Posterior vena cava (tissue), 2 donors: Measurements from ENCODE around the gene CHST12. TPM values are rescaled to one million over a fixed set of nuclear protein-coding genes. Genes with fewer than 3 reads are reported as not detected.
A peak's percentile ranks its signal among the peaks of the same experiment; 100 is the strongest.
"Not testable (repeated sequence)": the region's sequence is repeated elsewhere in the genome, so short reads cannot be mapped to it uniquely, and the experiment has no call there.

Experiments used
- DNase-seq: peaks from one replicate; pipeline ENCODE4 v3.0.0-alpha.2; 2020; ENCODE audit warnings: low spot score
- intact Hi-C, 2 donors: fragments of 100-400 bp; cut with DNase I; formaldehyde crosslinking; loops; one replicate each; pipeline versions ENCODE4 v1.14.1 to v1.14.2; 2022 to 2023
- total RNA-seq, 2 donors: library from RNA; stranded (reverse); fragmentation: NEBNext Ultra II Directional; extraction: Animal tissue kit (Norgen Biotek cat#: 25700); gene quantifications; one replicate each; pipeline ENCODE4 v1.2.1, GENCODE V29; 2021
- donor health status: DM: yes; HTN: yes; CAD: no.
- donor health status: DM: yes; HTN: yes; CAD: no.

CHST12 gene
- total RNA-seq, 2 donors from 2014 or later = 21.4 to 28.3 TPM

DNA sequence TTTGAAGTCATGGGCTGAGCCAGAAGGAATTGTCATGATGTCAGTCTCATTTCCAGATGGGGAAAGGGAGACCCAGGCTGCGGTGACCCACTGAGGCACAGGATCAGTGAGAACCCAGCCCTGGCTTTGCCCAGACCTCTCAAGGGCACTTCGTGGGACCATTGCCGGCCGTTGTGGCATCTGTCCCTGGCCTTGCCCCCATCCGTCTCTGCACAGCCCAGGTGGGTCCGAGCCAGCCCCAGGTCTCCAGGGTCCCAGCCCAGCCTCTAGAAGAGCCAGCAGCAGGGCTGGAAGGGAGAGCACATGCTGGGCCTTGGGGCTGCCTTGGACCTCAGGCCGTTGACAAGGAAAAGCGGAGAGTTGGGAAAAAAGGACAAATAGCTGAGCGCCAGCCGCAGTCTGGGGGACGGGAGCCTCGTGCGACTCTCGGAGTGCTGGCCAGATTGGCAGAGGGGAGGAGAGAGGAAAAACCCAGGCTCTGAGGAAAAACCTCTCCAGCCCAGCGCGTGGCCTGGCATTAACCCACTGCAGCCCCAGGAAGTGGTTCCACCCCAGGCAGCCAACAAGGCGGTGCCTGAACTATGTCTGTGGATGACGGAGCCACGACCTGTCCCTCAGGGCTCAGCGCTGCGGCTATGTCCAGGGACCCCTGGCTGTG is 42.6 kb downstream of the CHST12 start:
- DNase-seq = no peak
- intact Hi-C loops = no loop called here

GRCh38 chr7:2446676-2447075 is 43.3 kb downstream of the CHST12 start:
- intact Hi-C loops = no loop called here
- DNase-seq = no peak

DNA sequence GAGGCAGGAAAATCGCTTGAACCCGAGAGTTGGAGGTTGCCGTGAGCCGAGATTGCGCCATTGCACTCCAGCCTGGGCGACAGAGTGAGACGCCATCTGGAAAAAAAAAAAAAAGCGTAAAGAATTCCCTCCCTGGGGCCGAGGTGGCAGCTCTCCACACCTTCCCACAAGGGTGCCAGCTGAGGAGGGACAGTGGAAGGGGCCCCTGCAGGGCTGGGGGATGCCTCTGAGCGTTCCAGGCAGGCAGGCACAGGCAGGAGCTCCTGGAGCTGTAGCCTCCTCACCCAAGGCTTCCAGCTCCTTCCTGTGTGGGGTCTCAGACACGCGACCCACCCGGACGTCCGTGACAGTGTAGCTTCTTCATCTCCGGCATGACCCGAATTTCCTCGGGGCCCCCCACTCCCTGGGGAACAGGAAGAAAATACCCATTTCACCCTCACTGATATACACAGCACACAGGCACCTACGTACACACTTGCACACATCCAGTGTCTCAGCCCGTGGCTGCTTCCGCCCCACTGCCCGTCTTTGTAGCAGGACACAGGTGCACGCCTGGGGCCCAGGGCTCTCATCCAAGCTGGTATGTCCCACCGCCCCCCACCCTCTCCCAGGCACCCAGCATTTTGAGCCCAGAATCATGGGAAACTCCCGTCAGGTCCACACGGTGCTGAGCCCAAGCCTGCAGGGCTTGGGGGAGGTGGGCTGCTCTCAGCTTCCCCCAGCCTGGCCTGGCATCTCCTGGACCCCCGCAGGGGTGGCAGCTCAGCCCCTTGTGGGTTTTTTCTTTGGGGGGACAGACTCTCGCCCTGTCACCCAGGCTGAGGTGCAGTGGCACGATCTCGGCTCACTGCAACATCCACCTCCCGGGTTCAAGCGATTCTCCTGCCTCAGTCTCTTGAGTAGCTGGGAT is 47.0 kb downstream of the CHST12 start:
- intact Hi-C loops = loop anchor here in 1 of 2 donors (10.0 kb wide), 1 partner anchor 234 kb away; the partner anchor contains the start of gene AMZ1
- no peak for DNase-seq

DNA sequence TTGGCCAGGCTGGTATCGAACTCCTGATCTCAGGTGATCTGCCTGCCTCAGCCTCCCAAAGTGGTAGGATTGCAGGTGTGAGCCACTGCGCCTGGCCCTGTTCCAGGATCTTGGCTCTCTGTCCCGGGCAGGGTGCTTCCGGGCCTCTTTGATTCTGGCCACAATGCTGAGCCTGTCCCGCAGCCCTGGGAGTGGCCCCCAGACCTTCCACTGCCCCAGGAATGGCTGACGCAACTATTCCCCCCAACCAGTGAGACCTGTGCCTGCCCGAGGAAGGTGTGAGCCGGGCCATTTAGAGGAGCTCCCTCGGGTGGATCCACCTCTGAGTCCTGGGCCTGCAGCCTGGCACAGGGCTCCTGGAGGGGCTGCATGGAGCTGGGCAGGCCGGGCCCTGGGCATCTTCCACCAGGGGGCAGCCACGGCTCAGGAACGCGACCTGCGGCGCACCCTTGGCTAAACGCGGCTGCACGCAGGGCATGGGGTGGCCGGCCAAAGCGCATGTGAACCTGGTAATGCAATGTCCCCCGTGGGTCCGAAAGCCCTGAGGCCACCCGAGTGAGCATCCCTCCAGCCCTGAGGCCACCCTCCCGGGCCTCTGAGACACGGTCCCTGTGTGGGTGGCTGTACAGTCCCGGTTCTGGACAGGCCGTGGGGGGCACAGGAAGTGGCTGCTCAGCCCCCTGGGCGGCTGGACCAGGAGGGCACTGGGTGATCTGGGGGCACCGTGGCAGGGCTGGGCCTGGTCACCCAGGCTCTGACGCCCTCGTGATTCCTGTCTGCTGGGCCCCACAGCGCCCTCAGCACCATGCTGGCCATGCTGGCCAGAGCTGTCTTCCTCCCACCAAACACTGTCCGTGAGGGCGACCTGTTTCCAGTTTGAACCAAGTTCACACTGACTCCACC is 48.0 kb downstream of the CHST12 start:
- intact Hi-C loops = loop anchor here in 1 of 2 donors (10.0 kb wide), 1 partner anchor 233 kb away; the partner anchor contains the start of gene AMZ1
- DNase-seq = peak; percentile 96

DNA sequence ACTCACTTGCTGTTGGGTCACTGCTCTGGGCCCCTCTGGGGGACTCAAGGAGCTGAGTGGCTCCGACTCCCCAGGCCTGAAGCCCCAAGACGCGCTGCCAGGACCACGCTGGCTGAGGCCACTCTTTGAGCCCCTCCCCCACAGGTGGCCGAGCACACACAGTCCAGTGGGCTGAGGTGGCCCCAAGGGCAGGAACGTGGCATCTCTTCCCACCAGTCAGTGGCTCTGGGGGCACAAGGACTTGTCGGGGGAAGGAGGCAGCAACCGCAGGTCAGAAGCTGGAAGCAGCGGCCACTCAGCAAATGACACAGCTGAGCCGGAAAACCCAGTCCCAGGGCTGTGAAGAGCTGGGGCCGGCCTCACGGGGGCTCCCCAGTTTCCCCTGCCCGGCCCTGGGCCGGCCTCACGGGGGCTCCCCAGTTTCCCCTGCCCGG is 48.7 kb downstream of the CHST12 start:
- intact Hi-C loops = loop anchor here in 1 of 2 donors (10.0 kb wide), 1 partner anchor 233 kb away; the partner anchor contains the start of gene AMZ1
- no peak for DNase-seq

DNA sequence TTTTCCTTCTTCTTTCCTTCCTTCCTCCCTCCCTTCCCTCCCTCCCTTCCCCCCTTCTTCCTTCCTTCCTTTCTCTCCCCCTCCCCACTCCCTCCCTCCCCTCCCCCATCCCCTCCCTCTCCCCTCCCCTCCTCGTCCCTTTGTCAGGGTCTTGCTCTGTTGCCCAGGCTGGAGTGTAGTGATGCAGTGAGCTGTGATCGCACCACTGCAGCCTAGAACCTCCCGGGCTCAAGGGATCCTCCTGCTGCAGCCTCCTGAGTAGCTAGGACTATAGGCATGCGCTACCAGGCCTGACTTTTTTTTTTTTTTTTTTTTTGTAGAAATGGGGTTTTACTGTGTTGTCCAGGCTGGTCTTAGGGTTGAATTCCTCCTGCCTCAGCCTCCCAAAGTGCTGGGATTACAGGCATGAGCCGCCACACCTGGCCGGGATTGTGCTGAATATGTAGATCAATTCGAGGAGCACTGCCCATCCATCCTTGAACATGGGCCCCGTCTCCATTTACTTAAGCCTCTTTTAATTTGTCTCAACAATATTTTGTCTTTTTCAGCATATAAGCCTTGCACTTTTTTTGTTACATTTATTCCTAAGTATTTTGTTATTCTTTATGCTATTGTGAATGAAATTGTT is 49.3 kb downstream of the CHST12 start:
- no peak for DNase-seq
- intact Hi-C loops = loop anchor here in 1 of 2 donors (10.0 kb wide), 1 partner anchor 232 kb away; the partner anchor contains the start of gene AMZ1

DNA sequence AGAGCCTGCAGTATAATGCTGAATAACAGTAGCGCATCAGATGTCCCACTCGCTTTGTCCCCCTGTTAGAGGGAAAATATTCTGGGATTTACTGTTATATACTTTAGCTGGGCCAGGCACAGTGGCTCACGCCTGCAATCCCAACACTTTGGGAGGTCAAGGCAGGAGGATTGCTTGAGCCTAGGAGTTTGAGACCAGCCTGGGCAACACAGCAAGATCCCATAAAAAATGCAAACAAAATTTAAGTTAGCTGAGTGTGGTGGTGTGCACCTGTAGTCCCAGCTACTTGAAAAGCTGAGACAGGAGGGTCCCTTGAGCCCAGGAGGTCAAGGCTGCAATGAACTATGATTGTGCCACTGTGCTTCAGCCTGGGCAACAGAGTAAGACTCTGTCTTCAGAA is 50.4 kb downstream of the CHST12 start:
- intact Hi-C loops = loop anchor here in 1 of 2 donors (10.0 kb wide), 1 partner anchor 231 kb away; the partner anchor contains the start of gene AMZ1
- not testable (repeated sequence) for DNase-seq

DNA sequence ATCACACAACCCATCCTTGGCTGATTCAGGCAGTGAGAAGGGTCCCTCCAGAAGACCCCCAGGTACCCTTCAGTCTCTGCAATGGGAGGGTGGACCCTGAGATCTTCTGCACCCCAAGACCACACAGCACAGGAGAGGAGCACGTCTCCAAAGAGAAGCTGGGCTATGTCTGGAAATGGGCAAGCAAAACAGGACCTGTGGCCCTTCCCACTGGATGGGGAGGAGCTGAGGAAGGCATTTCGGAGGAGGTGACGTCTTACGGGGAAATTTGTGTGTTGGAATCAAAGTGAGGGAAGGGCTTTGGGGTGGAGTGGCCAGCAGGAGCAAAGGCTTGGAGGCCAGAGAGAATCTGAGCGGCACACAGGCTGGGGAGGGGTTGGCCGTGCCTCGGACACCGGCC is 56.3 kb downstream of the CHST12 start:
- intact Hi-C loops = loop anchor here in 1 of 2 donors (10.0 kb wide), 1 partner anchor 225 kb away; the partner anchor contains the start of gene AMZ1
- DNase-seq = no peak

DNA sequence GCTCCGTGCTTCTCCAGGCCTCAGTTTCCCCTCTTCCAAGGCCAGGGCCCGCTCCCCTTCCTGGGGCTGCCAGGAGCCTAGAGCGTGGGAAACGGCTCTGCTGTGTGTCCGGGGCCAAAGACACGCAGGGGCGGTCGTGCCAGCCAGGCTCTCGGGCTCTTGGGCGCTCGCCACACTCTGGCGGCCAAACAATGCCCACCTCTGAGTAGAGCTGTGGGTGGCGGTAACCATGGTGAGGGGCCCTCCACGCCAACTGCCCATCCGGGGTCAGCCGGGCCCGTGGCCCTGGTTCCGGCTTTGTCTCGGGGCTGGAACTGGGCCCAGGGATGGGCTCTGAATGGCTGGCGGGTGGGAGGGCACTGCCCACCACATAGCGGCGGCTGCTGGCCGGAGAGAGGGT is 56.8 kb downstream of the CHST12 start:
- intact Hi-C loops = no loop called here
- DNase-seq = no peak

GRCh38 chr7:2460641-2461040 is 57.2 kb downstream of the CHST12 start:
- no peak for DNase-seq
- intact Hi-C loops = no loop called here

DNA sequence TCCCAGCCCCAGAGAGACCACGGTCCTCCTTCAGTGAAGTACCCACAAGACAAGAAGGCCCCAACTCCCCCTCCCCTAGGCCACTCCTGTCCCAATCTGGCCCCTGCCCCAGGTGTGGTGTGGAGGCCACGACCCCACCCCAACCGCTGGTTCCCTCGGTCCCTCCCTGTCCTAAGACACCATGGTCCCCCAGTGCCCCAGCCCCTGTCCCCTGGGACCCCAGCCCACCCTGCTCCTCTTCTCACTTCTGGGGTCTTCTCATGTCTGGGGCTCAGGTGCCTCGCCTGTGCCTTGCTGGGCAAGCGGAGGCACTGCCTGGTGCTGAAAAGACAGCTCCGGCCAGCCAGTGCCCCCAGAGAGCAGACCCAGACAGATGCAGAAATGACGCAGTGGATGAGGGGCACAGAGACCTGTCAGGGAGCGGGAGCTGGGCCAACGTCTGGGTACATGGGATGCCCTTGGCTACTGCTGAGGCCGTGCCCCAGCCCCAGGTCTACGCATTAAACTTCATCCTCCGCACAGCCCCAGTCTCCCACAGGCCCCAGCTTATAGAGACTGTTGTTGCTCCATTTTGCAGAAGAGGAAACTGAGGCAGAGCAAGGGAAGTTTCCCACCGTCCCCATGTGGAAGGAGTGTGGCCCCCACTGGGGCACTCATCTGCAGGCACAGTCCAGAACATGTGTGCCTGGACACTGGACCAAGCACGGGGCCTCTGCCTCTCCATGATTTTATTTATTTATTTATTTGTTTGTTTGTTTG is 58.0 kb downstream of the CHST12 start:
- DNase-seq = no peak
- intact Hi-C loops = no loop called here

GRCh38 chr7:2462731-2463130 is 59.3 kb downstream of the CHST12 start:
- intact Hi-C loops = no loop called here

DNA sequence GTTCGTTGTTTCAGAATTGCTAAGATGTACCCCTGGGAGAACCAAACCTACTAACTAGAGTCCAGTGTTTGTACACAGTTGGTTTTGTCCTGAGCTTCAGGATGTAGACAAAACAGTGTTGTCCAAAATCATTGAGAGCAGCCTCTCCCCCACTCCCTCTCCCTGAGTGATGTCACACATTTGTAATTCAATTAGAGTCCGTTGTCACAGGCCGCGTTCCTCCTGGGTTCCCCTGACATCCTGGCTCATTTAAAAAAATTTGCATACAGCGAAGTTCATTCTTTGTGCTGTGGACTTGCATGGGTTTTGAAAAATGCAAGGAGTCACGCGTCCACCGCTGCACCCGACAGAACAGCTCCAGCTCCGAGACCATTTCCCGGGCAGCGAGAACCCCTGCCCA is 62.5 kb downstream of the CHST12 start:
- intact Hi-C loops = no loop called here
- DNase-seq = no peak

More at GRCh38 chr7:2462731-2463130, 59.3 kb downstream of the CHST12 start:
- no peak for DNase-seq

- no peak for DNase-seq
- intact Hi-C loops = no loop called here
These were observed 63.3 kb downstream of the CHST12 start for GRCh38 chr7:2466675-2467074.

- DNase-seq = no peak
- intact Hi-C loops = no loop called here
These were observed 64.8 kb downstream of the CHST12 start for GRCh38 chr7:2468227-2468626.

GRCh38 chr7:2469460-2470203 is 66.2 kb downstream of the CHST12 start:
- DNase-seq = not testable (repeated sequence)
- intact Hi-C loops = loop anchor here (5.0 to 10.0 kb wide), 3 partner anchors 85 to 892 kb away; partner anchors contain the start of genes BRAT1 (in 1 of the 2) and IQCE (in 1 of the 2)
